OCI-LY1 (cell line): ENCODE data around the gene CYP4F12.

ENCODE experiments used
- CTCF ChIP-seq: fragments of 200-600 bp; sonication (generic), shearing (Covaris generic); IDR thresholded peaks from 2 replicates; pipeline ENCODE4 v1.5.1; 2017; ENCODE audit warnings: mild to moderate bottlenecking, antibody characterized with exemption, low read length, moderate library complexity, mixed read lengths
- EZH2 ChIP-seq: fragments of 200-600 bp; sonication (generic), shearing (Covaris generic); IDR thresholded peaks from 2 replicates; pipeline ENCODE4 v1.8.0; 2017; ENCODE audit warnings: borderline replicate concordance, mixed run types, mild to moderate bottlenecking, antibody characterized with exemption, low read length, moderate library complexity, mixed read lengths

DNA sequence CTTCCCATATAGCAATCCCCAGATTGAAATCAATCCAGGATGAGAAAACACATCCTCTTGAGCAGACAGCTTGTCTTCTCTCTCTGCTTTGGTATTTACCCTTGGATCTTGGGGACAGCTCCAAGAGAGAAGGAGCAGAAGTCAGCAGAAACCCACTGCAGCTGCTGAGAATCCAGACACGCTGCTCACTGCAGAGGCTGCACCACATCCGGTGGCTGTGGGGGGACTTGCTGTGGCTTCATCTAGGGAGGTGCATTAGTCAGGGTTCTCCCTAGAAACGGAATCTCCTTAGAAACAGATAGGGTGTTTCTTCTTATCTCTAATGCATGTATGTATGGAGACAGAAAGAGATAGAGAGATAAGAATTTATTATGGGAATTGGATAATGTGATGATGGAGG, 2.7 kb downstream of the CYP4F12 start:
- TF ChIP-seq CTCF (no peak), EZH2 (no peak)
